ENCODE data around the gene P2RX3.
"Not testable (repeated sequence)": the region's sequence is repeated elsewhere in the genome, so short reads cannot be mapped to it uniquely, and the experiment has no call there.

The P2RX3 gene

GRCh38 chr11:57358543-57358961 is 20.4 kb downstream of the P2RX3 start:
- Histone ChIP-seq H3K4me3 (no peak overlapping the region), H3K27me3 (no peaks in the 10 kb centered on the region), H3K4me2 (no peak overlapping the region), H4K20me1 (no peaks in the 10 kb centered on the region), H3K9ac (no peak overlapping the region), H3K27ac (no peak overlapping the region), H3K9me3 (no peaks in the 10 kb centered on the region), H3K4me1 (peaks cover 36% of the 10 kb centered on the region), H3K36me3 (no peaks in the 10 kb centered on the region)
- no peak for TF ChIP-seq Cebpa-rat (IDR thresholded peaks at IDR 0.05)

GRCh38 chr11:57358991-57359390 is 20.8 kb downstream of the P2RX3 start:
- no peak overlapping the region for H3K4me2 ChIP-seq
- no peak for TF ChIP-seq Cebpa-rat (IDR thresholded peaks at IDR 0.05)
- H3K27ac ChIP-seq: no peak overlapping the region

GRCh38 chr11:57359396-57359795 is 21.2 kb downstream of the P2RX3 start:
- no peak overlapping the region for H3K4me3 ChIP-seq
- no peak for TF ChIP-seq Cebpa-rat (IDR thresholded peaks at IDR 0.05)
- peaks cover 27% of the 10 kb centered on the region for H3K4me1 ChIP-seq
- no peaks in the 10 kb centered on the region for H4K20me1 ChIP-seq
- no peak overlapping the region for H3K9ac ChIP-seq
- no peaks in the 10 kb centered on the region for H3K27me3 ChIP-seq
- no peak overlapping the region for H3K4me2 ChIP-seq
- no peak overlapping the region for H3K27ac ChIP-seq
- H3K9me3 ChIP-seq: no peaks in the 10 kb centered on the region
- H3K36me3 ChIP-seq: no peaks in the 10 kb centered on the region

More at GRCh38 chr11:57358991-57359390, 20.8 kb downstream of the P2RX3 start:
- Histone ChIP-seq H3K9ac (no peak overlapping the region), H3K36me3 (no peaks in the 10 kb centered on the region), H3K4me1 (peaks cover 31% of the 10 kb centered on the region), H3K4me3 (no peak overlapping the region), H3K27me3 (no peaks in the 10 kb centered on the region), H3K9me3 (no peaks in the 10 kb centered on the region), H4K20me1 (no peaks in the 10 kb centered on the region)

DNA sequence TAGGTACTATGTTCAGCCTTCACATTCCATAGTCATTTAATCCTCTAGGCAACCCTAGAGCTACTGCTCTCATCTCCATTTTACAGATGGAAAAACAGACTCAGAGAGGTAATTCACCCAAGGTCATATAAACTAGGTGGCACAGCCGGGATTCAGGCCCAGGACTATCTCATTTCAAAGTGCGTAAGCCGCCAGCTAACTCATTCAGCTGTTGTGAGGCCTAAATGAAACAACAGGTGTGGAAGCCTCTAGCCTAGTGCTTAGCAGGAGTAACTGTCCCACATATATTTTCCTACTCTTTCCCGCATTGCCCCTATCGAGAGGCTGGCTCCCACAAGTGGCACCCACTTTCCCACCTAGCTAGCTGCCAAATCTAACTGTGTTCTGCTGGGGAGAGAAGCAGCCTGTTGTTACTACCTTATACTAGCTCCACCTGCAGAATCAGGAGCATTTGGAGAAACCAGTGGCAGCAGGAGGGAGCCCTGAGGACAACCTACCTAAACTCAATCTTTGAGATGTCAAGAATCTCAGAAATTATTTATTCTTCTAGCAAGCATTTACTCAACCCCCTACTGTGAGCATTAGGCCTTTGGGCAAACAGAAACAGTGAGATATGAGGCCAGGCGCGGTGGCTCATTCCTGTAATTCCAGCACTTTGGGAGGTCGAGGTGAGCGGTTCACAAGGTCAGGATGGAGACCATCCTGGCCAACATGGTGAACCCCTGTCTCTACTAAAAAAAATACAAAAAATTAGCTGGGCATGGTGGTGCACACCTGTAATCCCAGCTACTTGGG is 21.9 kb downstream of the P2RX3 start:
- H3K9me3 ChIP-seq: no peaks in the 10 kb centered on the region
- H3K36me3 ChIP-seq: no peaks in the 10 kb centered on the region
- peaks cover 20% of the 10 kb centered on the region for H3K4me1 ChIP-seq
- no peaks in the 10 kb centered on the region for H3K27me3 ChIP-seq
- H3K27ac ChIP-seq: no peak overlapping the region
- H3K4me2 ChIP-seq: no peak overlapping the region
- H4K20me1 ChIP-seq: no peaks in the 10 kb centered on the region
- TF ChIP-seq Cebpa-rat (IDR thresholded peaks at IDR 0.05): no peak
- no peak overlapping the region for H3K9ac ChIP-seq
- no peak overlapping the region for H3K4me3 ChIP-seq

DNA sequence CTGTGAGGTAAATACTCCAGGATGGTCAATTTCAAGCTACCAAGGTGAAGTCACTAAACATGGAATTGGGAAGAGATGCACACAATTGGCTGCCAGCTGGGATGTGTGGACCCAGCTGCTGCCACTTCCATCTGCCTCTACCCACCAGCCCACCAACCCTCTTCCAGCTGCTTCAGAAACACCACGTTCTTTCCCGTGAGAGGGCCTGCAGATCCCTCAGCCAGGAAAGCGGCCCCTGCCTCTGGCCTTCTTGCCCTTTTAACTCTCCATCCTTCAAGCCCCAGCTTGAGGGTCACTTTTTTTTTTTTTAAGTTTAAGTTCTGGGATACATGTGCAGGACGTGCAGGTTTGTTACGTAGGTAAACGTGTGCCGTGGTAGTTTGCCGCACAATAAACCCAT is 22.8 kb downstream of the P2RX3 start:
- no peak for TF ChIP-seq Cebpa-rat (IDR thresholded peaks at IDR 0.05)
- no peak overlapping the region for H3K4me3 ChIP-seq

DNA sequence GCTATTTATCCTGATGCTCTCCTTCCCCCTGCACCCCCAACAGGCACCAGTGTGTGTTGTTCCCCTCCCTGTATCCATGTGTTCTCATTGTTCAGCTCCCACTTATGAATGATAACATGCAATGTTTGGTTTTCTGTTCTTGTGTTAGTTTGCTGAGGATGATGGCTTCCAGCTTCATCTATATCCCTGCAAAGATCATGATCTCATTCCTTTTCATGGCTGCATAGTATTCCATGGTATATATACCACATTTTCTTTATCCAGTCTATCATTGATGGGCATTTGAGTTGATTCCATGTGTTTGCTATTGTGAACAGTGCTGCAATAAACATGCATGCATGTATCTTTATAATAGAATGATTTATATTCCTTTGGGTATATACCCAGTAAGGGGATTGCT is 23.3 kb downstream of the P2RX3 start:
- not testable (repeated sequence) for H4K20me1 ChIP-seq, H3K9ac ChIP-seq, H3K4me2 ChIP-seq, H3K4me1 ChIP-seq, H3K9me3 ChIP-seq, H3K36me3 ChIP-seq, H3K27ac ChIP-seq, H3K27me3 ChIP-seq, H3K4me3 ChIP-seq

More for the DNA sequence above, 22.8 kb downstream of the P2RX3 start:
- H3K4me2 ChIP-seq: no peak overlapping the region
- H3K9me3 ChIP-seq: no peaks in the 10 kb centered on the region
- H3K4me1 ChIP-seq: peaks cover 11% of the 10 kb centered on the region
- no peaks in the 10 kb centered on the region for H3K27me3 ChIP-seq
- H3K27ac ChIP-seq: no peak overlapping the region
- H3K36me3 ChIP-seq: no peaks in the 10 kb centered on the region
- H4K20me1 ChIP-seq: no peaks in the 10 kb centered on the region
- H3K9ac ChIP-seq: no peak overlapping the region

DNA sequence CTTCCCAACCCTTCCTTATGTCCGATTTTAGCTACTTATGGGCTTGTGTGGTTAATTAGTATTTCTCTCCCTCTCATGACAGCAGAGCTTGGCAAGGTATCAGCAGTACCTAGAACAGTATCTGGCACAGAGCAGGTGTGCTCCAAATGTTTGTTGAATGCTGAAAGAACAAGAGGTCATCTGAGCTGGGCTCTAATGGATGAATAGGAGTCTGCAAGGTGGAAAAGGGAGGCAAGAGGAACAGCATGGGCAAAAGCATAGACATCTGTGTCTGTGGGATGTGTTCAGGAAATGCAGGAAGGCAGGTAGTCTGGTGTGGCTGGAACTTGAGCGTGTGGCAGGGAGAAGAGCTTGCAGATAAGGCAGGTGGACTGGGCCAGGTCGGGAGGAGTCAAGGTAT is 23.8 kb downstream of the P2RX3 start:
- H3K36me3 ChIP-seq: no peaks in the 10 kb centered on the region
- H3K27ac ChIP-seq: no peak overlapping the region
- H3K4me3 ChIP-seq: no peak overlapping the region
- H4K20me1 ChIP-seq: no peaks in the 10 kb centered on the region
- no peak for TF ChIP-seq Cebpa-rat (IDR thresholded peaks at IDR 0.05)
- H3K4me1 ChIP-seq: peaks cover 2% of the 10 kb centered on the region; the same call in 1 of the 2 replicates
- H3K9ac ChIP-seq: no peak overlapping the region
- H3K9me3 ChIP-seq: no peaks in the 10 kb centered on the region
- H3K27me3 ChIP-seq: no peaks in the 10 kb centered on the region
- no peak overlapping the region for H3K4me2 ChIP-seq

DNA sequence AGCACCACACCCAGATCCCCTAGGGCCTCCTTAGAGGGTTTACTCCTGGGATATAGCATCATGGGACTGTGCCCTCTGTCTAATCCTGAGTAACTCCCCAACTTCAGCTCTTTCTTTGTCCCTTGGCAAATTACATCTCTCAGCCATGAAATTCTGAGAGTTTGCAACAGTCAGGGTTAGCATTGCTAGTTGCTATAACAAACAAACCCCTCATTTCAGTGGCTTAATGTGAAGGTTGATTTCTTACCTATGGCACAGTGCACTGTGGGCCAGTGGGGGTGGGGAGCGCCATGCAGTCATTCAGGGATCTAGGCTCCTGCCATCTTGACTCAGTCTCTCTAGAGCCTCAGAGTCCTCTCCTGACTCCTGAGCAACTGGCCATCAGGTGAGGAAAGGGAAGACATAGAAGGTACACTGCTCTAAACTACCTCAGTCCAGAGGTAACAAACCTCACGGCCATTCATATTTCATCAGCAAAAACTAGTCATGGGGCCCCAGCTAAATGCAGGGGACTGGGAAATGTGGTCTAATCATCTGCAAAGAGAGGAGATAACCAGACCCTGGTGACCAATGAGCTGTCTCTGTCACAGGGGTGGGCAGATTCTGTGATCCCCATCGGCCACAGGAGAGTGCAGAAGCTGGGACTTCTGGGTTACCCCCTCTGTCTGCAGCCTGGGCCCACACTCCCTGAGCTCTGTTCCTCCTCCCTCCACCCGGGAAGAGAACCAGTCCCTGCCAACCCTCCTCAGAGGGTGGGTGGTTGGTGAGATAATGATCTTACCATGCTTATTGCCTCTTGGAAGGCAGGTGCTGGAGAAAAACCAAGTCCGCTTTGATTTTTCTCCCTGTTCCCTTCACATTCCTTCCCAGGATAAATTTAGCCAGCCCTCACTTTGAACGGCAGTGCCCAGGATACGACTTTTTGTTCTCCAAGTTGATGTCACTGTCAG is 25.3 kb downstream of the P2RX3 start:
- TF ChIP-seq Cebpa-rat (IDR thresholded peaks at IDR 0.05): no peak
- Histone ChIP-seq H3K9ac (no peak overlapping the region), H3K4me1 (0 out of 2 replicates have a peak, but pooled peaks cover under 1% of the 10 kb centered on the region), H3K4me2 (no peak overlapping the region), H3K27ac (no peak overlapping the region), H3K4me3 (no peak overlapping the region), H3K27me3 (no peaks in the 10 kb centered on the region), H3K9me3 (no peaks in the 10 kb centered on the region), H4K20me1 (no peaks in the 10 kb centered on the region), H3K36me3 (no peaks in the 10 kb centered on the region)

DNA sequence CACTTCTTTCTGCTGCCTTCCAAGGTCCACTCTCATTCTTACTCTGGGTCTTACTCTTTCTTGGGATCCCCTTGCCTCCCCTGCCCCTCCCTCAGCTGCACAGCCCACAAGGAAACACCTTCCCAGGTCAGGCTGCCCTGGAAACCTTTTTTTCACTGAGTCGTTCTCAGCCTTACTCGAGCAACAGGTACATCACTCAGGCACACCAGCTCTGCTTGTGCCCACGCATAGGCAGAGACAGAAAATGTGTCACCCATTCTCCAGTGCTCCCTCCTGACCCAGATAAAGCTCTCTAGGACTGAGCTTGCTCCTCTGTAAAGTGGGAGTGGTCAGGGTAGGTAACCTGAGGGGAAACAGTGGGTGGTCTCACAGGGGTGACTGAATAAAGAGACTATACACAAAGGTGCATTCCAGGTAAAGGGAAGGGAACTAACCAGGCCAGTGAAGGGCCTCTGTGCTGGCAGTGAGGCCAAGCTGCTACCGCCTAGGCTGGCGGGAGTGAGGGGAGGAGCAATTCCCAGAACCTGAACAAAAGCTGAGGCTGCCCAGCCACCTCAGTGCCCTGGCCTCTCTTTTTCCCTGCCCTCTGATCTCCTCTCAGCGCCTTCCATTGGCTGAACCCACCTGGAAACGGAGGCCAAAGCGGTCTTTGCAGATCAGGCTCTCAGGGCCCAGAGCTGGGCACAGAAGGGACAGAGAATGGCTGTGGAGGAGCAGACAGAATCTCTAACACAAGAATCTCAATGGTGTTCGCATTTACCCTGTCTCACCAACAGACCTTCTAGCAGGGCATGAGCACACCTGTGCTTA is 26.9 kb downstream of the P2RX3 start:
- Histone ChIP-seq H3K9ac (no peak overlapping the region), H3K27ac (no peak overlapping the region), H3K27me3 (no peaks in the 10 kb centered on the region)

More for the DNA sequence above, 26.9 kb downstream of the P2RX3 start:
- Histone ChIP-seq H3K36me3 (no peaks in the 10 kb centered on the region), H3K4me1 (peaks cover 5% of the 10 kb centered on the region; the same call in 1 of the 2 replicates), H3K9me3 (no peaks in the 10 kb centered on the region), H3K4me2 (no peak overlapping the region), H4K20me1 (no peaks in the 10 kb centered on the region), H3K4me3 (no peak overlapping the region)
- TF ChIP-seq Cebpa-rat (IDR thresholded peaks at IDR 0.05): no peak

Measured in BLaER1 (cell line).